ENCODE data around the gene NUDT8. TPM values are rescaled to one million over a fixed set of nuclear protein-coding genes. Genes with fewer than 3 reads are reported as not detected.

Gene NUDT8
- polyA plus RNA-seq, 1 of the 3 experiments (the other 2 are of a cell fraction), result 2.7 TPM

DNA sequence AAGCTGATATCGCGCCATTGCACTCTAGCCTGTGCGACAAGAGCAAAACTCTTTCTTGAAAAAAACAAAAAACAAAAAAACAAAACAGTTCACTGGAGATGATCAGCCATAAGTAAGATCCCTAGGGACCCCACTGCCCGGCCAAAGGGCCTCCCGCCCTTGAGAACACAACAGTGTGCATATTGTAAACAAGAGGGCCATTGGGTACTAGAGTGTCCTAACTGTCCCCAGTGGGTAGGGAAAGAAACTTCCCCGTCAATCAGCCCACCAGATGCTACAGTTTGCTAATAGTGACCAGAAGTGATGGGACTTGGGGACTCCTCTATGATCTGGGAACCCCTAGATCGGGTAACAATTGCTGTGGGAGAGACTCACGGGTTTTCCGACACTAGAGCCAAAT is 24.5 kb upstream of the NUDT8 start:
- POLR2A ChIA-PET, result interaction anchor here (0.6 kb wide), 1 partner anchor 24 kb away, joined by 3 read pairs; no protein-coding TSS in a partner anchor

DNA sequence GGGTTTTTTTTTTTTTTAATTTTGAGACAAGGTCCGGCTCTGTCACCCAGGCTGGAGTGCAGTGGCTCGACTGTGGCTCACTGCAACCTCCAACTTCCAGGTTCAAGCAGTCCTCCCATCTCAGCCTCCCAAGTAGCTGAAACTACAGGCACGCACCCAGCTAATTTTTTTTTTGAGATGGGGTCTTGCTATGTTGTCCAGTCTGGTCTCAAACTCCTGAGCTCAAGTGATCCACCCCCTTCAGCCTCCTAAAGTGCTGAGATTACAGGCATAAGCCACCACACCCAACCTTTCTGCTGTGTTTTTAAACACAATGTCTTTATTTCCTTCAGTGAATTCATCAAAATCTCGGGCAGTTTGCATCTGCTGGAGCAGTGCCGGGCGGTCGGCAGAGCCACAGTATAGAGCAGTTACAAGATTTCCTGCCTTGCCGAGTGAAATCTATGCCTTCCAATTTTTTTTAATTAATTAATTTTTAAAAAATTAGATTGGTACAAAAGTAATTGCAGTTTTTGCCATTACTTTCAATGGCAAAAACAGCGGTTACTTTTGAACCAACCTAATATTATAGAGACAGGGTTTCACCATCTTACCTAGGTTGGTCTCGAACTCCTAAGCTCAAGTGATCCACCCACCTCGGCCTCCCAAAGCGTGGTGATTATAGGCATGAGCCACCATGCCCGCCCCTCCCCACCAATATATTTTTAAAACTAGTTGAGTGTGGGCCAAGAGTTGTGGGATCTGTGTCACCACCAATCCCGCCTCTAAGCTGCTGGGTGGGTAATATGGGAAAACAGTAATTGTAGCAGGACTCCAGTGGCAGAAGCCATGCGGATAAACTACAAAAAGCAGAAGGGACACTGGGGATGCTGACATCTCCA is 23.5 kb upstream of the NUDT8 start:
- CTCF ChIA-PET, result interaction anchor here (21.6 kb wide), 1 partner anchor 18 kb away, joined by 308 read pairs; the partner anchor contains the start of genes NUDT8 and TBX10
- Histone ChIP-seq H2AFZ (ENCODE audit: low read depth) (no peak overlapping the region), H3K9ac (no peak overlapping the region), H3K4me2 (no peak overlapping the region), H3K27ac (ENCODE audit: low read depth in 2 of 2, low read length in 1 of 2) (no peak overlapping the region), H4K20me1 (ENCODE audit: insufficient read depth) (no peaks in the 10 kb centered on the region), H3K27me3 (ENCODE audit: insufficient read depth) (no peaks in the 10 kb centered on the region), H3K4me3 (ENCODE audit: low read depth in 2 of 2, low read length in 1 of 2) (no peak overlapping the region), H3K9me2 (no peaks in the 10 kb centered on the region), H3K36me3 (replicated peaks in 1 of 2; ENCODE audit: control insufficient read depth in 1 of 2, insufficient read depth in 2 of 2, low read length in 1 of 2) (no peaks in the 10 kb centered on the region), H3F3A (replicated peaks; ENCODE audit: insufficient read depth) (no peaks in the 10 kb centered on the region), H3K9me3 (no peaks in the 10 kb centered on the region), H3K4me1 (ENCODE audit: control insufficient read depth in 1 of 2, insufficient read depth in 2 of 2, low read depth in 1 of 2, low read length in 1 of 2) (no peaks in the 10 kb centered on the region; a peak in 1 of 4 replicates), H3K79me2 (ENCODE audit: insufficient read depth) (no peaks in the 10 kb centered on the region)
- DNase-seq, result no peak
- POLR2A ChIA-PET, result no interaction called here
- WGBS (ENCODE audit: low lambda C conversion rate), result 46% methylated on average over 15 of the region's 15 CpGs
- TF ChIP-seq RAD21 (IDR thresholded peaks at IDR 0.05; ENCODE audit: low read length) (no peak), MEF2A (IDR thresholded peaks at IDR 0.05; ENCODE audit: borderline replicate concordance, low read depth) (no peak), POLR2AphosphoS5 (IDR thresholded peaks at IDR 0.05; ENCODE audit: low read depth, low read length) (no peak), FOXM1 (IDR thresholded peaks at IDR 0.05; ENCODE audit: low read depth) (no peak), SMC3 (IDR thresholded peaks at IDR 0.05; ENCODE audit: low read depth, low read length) (no peak), NRF1 (IDR thresholded peaks at IDR 0.05; ENCODE audit: low read depth, low read length) (no peak), GABPA (IDR thresholded peaks at IDR 0.05; ENCODE audit: low read depth) (no peak)
- TF ChIP-seq, protein P1, sequence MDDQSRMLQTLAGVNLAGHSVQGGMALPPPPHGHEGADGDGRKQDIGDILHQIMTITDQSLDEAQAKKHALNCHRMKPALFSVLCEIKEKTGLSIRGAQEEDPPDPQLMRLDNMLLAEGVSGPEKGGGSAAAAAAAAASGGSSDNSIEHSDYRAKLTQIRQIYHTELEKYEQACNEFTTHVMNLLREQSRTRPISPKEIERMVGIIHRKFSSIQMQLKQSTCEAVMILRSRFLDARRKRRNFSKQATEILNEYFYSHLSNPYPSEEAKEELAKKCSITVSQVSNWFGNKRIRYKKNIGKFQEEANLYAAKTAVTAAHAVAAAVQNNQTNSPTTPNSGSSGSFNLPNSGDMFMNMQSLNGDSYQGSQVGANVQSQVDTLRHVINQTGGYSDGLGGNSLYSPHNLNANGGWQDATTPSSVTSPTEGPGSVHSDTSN (IDR thresholded peaks at IDR 0.05), result no peak
- TF ChIP-seq, protein P2, sequence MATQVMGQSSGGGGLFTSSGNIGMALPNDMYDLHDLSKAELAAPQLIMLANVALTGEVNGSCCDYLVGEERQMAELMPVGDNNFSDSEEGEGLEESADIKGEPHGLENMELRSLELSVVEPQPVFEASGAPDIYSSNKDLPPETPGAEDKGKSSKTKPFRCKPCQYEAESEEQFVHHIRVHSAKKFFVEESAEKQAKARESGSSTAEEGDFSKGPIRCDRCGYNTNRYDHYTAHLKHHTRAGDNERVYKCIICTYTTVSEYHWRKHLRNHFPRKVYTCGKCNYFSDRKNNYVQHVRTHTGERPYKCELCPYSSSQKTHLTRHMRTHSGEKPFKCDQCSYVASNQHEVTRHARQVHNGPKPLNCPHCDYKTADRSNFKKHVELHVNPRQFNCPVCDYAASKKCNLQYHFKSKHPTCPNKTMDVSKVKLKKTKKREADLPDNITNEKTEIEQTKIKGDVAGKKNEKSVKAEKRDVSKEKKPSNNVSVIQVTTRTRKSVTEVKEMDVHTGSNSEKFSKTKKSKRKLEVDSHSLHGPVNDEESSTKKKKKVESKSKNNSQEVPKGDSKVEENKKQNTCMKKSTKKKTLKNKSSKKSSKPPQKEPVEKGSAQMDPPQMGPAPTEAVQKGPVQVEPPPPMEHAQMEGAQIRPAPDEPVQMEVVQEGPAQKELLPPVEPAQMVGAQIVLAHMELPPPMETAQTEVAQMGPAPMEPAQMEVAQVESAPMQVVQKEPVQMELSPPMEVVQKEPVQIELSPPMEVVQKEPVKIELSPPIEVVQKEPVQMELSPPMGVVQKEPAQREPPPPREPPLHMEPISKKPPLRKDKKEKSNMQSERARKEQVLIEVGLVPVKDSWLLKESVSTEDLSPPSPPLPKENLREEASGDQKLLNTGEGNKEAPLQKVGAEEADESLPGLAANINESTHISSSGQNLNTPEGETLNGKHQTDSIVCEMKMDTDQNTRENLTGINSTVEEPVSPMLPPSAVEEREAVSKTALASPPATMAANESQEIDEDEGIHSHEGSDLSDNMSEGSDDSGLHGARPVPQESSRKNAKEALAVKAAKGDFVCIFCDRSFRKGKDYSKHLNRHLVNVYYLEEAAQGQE (IDR thresholded peaks at IDR 0.05; ENCODE audit: low read depth, low read length), result no peak

More for the DNA sequence above, 24.5 kb upstream of the NUDT8 start:
- TF ChIP-seq MEF2A (IDR thresholded peaks at IDR 0.05; ENCODE audit: borderline replicate concordance, low read depth) (no peak), TAF1 (IDR thresholded peaks at IDR 0.05; ENCODE audit: borderline replicate concordance, low read depth, low read length) (no peak), ELF1 (IDR thresholded peaks at IDR 0.05) (no peak), FOXM1 (IDR thresholded peaks at IDR 0.05; ENCODE audit: low read depth) (no peak), RFX5 (IDR thresholded peaks at IDR 0.05; ENCODE audit: low read length) (no peak), SMC3 (IDR thresholded peaks at IDR 0.05; ENCODE audit: low read depth, low read length) (no peak), JUND (IDR thresholded peaks at IDR 0.05) (no peak), EP300 (IDR thresholded peaks at IDR 0.05; ENCODE audit: borderline replicate concordance in 1 of 2, low read depth in 1 of 2, low read length in 1 of 2) (no peak), TEAD4 (IDR thresholded peaks at IDR 0.05; ENCODE audit: borderline replicate concordance, insufficient read depth) (no peak)
- TF ChIP-seq, protein P3, sequence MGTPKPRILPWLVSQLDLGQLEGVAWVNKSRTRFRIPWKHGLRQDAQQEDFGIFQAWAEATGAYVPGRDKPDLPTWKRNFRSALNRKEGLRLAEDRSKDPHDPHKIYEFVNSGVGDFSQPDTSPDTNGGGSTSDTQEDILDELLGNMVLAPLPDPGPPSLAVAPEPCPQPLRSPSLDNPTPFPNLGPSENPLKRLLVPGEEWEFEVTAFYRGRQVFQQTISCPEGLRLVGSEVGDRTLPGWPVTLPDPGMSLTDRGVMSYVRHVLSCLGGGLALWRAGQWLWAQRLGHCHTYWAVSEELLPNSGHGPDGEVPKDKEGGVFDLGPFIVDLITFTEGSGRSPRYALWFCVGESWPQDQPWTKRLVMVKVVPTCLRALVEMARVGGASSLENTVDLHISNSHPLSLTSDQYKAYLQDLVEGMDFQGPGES (IDR thresholded peaks at IDR 0.05; ENCODE audit: low read depth, low read length), result no peak
- TF ChIP-seq, protein P4, sequence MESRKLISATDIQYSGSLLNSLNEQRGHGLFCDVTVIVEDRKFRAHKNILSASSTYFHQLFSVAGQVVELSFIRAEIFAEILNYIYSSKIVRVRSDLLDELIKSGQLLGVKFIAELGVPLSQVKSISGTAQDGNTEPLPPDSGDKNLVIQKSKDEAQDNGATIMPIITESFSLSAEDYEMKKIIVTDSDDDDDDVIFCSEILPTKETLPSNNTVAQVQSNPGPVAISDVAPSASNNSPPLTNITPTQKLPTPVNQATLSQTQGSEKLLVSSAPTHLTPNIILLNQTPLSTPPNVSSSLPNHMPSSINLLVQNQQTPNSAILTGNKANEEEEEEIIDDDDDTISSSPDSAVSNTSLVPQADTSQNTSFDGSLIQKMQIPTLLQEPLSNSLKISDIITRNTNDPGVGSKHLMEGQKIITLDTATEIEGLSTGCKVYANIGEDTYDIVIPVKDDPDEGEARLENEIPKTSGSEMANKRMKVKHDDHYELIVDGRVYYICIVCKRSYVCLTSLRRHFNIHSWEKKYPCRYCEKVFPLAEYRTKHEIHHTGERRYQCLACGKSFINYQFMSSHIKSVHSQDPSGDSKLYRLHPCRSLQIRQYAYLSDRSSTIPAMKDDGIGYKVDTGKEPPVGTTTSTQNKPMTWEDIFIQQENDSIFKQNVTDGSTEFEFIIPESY (IDR thresholded peaks at IDR 0.05; ENCODE audit: borderline replicate concordance, low read depth), result no peak
- Histone ChIP-seq H2AFZ (ENCODE audit: low read depth) (no peak overlapping the region), H3K9me2 (no peaks in the 10 kb centered on the region), H3K9ac (no peak overlapping the region), H3K27ac (ENCODE audit: low read depth in 2 of 2, low read length in 1 of 2) (no peak overlapping the region), H3K79me2 (ENCODE audit: insufficient read depth) (no peaks in the 10 kb centered on the region), H4K20me1 (ENCODE audit: insufficient read depth) (no peaks in the 10 kb centered on the region), H3F3A (replicated peaks; ENCODE audit: insufficient read depth) (no peaks in the 10 kb centered on the region), H3K4me2 (no peak overlapping the region), H3K9me3 (no peaks in the 10 kb centered on the region), H3K4me3 (ENCODE audit: low read depth in 2 of 2, low read length in 1 of 2) (no peak overlapping the region), H3K27me3 (ENCODE audit: insufficient read depth) (no peaks in the 10 kb centered on the region), H3K36me3 (replicated peaks in 1 of 2; ENCODE audit: control insufficient read depth in 1 of 2, insufficient read depth in 2 of 2, low read length in 1 of 2) (no peaks in the 10 kb centered on the region), H3K4me1 (ENCODE audit: control insufficient read depth in 1 of 2, insufficient read depth in 2 of 2, low read depth in 1 of 2, low read length in 1 of 2) (no peaks in the 10 kb centered on the region; a peak in 2 of 4 replicates)
- CTCF ChIA-PET, result interaction anchor here (21.6 kb wide), 1 partner anchor 19 kb away, joined by 308 read pairs; the partner anchor contains the start of genes NUDT8 and TBX10
- no peak for DNase-seq
- WGBS (ENCODE audit: low lambda C conversion rate), result 55% methylated on average over 9 of the region's 9 CpGs

All from SK-N-SH (cell line).